ENCODE results near the gene TCERG1L.

TCERG1L gene

DNA sequence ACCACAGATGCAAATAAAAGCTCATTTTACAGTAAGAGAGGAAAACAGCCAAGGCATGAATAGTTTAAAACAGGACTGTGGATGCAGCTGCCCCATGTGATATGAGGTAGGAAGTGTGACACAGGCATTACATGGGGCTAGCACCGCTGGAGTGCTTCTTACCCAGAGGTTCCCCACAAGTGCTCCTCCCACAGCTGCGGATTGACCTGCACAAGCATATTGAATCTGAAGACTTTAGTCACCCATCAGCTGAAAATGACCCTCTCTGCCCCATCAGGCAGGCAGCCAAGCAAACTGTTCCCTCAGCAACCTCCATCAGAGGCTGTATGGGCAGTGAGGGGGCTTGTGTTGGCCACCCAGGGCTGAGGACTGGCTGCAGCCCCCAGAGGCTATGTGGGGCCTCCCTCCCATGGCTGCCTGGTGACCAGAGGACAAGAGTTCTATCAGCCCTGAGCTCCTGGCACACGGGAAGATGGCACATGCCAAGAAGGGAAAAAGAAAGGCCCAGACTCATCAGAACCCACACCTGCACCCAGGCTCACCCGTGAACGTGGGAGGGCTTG lies 98.7 kb downstream of the TCERG1L start:
- DNase-seq (ENCODE audit: low read depth in 1 of 2, low spot score in 1 of 2), result no peak
- H3K27ac ChIP-seq (replicated peaks), result no peak overlapping the region

GRCh38 chr10:131211965-131212619 lies 99.4 kb downstream of the TCERG1L start:
- Histone ChIP-seq H3K27me3 (ENCODE audit: insufficient read depth, poor library complexity, severe bottlenecking) (no peaks in the 10 kb centered on the region), H3K27ac (replicated peaks) (no peak overlapping the region), H3K4me3 (replicated peaks; ENCODE audit: insufficient read depth, low read length) (no peak overlapping the region)
- no peak for DNase-seq (ENCODE audit: low read depth in 1 of 2, low spot score in 1 of 2)
- no peak for TF ChIP-seq POLR2AphosphoS5 (IDR thresholded peaks at IDR 0.05; ENCODE audit: low read depth)
- TF ChIP-seq GABPA (IDR thresholded peaks at IDR 0.05; ENCODE audit: low read depth), result no peak
- no peak for TF ChIP-seq REST (IDR thresholded peaks at IDR 0.05; ENCODE audit: insufficient replicate concordance, low read depth)
- TF ChIP-seq, protein P1, sequence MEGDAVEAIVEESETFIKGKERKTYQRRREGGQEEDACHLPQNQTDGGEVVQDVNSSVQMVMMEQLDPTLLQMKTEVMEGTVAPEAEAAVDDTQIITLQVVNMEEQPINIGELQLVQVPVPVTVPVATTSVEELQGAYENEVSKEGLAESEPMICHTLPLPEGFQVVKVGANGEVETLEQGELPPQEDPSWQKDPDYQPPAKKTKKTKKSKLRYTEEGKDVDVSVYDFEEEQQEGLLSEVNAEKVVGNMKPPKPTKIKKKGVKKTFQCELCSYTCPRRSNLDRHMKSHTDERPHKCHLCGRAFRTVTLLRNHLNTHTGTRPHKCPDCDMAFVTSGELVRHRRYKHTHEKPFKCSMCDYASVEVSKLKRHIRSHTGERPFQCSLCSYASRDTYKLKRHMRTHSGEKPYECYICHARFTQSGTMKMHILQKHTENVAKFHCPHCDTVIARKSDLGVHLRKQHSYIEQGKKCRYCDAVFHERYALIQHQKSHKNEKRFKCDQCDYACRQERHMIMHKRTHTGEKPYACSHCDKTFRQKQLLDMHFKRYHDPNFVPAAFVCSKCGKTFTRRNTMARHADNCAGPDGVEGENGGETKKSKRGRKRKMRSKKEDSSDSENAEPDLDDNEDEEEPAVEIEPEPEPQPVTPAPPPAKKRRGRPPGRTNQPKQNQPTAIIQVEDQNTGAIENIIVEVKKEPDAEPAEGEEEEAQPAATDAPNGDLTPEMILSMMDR (IDR thresholded peaks at IDR 0.05; ENCODE audit: insufficient read depth, low read length), result no peak
- TF ChIP-seq SPI1 (IDR thresholded peaks at IDR 0.05; ENCODE audit: borderline replicate concordance, low read depth), result no peak

More for the DNA sequence above, 98.7 kb downstream of the TCERG1L start:
- Histone ChIP-seq H3K4me3 (replicated peaks; ENCODE audit: insufficient read depth, low read length) (no peak overlapping the region), H3K27me3 (ENCODE audit: insufficient read depth, poor library complexity, severe bottlenecking) (no peaks in the 10 kb centered on the region)
- TF ChIP-seq GABPA (IDR thresholded peaks at IDR 0.05; ENCODE audit: low read depth), result no peak
- TF ChIP-seq SPI1 (IDR thresholded peaks at IDR 0.05; ENCODE audit: borderline replicate concordance, low read depth), result no peak
- TF ChIP-seq POLR2AphosphoS5 (IDR thresholded peaks at IDR 0.05; ENCODE audit: low read depth), result no peak
- no peak for TF ChIP-seq REST (IDR thresholded peaks at IDR 0.05; ENCODE audit: insufficient replicate concordance, low read depth)
- TF ChIP-seq, protein P1 (IDR thresholded peaks at IDR 0.05; ENCODE audit: insufficient read depth, low read length), result no peak

DNA sequence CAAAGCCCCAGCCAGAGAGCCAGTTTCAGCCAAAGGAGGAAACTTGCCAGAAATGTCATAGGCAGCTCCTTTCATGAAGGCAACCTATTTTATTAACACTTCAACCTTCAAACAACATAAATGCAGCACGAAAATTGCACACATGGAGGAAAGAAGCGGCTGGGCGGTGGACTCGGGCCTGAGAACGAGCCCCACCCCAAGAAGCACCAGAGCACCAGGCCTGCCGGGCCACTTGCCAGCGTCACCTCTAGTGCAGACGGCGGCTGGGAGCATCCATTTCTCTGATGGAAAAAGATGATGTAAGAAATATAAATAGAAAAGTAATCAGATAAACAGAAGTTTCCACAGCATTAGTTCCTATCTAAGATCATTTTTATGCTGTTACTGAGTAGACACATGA lies 100.0 kb downstream of the TCERG1L start:
- no peaks in the 10 kb centered on the region for H3K27me3 ChIP-seq (ENCODE audit: insufficient read depth, poor library complexity, severe bottlenecking)
- H3K27ac ChIP-seq (replicated peaks), result no peak overlapping the region
- no peak for DNase-seq (ENCODE audit: low read depth in 1 of 2, low spot score in 1 of 2)
- no peak overlapping the region for H3K4me3 ChIP-seq (replicated peaks; ENCODE audit: insufficient read depth, low read length)
- TF ChIP-seq SPI1 (IDR thresholded peaks at IDR 0.05; ENCODE audit: borderline replicate concordance, low read depth) (no peak), GABPA (IDR thresholded peaks at IDR 0.05; ENCODE audit: low read depth) (no peak), REST (IDR thresholded peaks at IDR 0.05; ENCODE audit: insufficient replicate concordance, low read depth) (no peak), POLR2AphosphoS5 (IDR thresholded peaks at IDR 0.05; ENCODE audit: low read depth) (no peak)
- TF ChIP-seq, protein P1 (IDR thresholded peaks at IDR 0.05; ENCODE audit: insufficient read depth, low read length), result no peak
